Measurements from ENCODE around the gene CYP2F1.

CYP2F1 gene

DNA sequence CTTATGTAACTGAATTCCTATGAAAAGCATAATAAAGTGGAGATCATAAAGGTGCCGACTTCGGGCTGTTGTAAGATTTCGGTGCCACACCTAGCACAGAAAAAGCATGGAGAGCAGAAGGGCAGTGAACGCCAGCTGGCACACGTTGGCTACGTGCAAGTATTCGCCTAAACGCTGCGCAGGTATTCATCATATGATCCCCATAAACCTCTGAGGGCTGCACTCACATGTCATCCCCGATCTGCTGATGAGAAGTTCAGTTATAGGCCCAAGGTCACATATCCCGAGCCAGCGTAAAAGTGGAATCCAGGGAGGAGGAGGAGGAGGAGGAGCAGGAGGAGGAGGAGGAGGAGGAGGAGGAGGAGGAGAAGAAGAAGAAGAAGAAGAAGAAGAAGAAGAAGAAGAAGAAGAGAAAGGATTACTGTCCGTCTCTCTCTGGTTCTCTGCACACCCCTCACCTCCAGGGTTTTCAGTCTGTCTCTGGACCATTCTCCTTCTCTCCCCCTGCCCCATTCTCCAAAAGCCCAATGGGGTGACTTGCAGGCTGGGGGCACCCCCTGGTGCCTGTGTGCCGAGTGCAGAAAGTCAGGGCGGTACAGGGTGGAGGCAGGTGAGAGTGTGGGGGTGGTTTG lies 60.2 kb downstream of the CYP2F1 start:
- H3K4me3 ChIP-seq (ENCODE audit: low read depth, low read length), result no peak overlapping the region

DNA sequence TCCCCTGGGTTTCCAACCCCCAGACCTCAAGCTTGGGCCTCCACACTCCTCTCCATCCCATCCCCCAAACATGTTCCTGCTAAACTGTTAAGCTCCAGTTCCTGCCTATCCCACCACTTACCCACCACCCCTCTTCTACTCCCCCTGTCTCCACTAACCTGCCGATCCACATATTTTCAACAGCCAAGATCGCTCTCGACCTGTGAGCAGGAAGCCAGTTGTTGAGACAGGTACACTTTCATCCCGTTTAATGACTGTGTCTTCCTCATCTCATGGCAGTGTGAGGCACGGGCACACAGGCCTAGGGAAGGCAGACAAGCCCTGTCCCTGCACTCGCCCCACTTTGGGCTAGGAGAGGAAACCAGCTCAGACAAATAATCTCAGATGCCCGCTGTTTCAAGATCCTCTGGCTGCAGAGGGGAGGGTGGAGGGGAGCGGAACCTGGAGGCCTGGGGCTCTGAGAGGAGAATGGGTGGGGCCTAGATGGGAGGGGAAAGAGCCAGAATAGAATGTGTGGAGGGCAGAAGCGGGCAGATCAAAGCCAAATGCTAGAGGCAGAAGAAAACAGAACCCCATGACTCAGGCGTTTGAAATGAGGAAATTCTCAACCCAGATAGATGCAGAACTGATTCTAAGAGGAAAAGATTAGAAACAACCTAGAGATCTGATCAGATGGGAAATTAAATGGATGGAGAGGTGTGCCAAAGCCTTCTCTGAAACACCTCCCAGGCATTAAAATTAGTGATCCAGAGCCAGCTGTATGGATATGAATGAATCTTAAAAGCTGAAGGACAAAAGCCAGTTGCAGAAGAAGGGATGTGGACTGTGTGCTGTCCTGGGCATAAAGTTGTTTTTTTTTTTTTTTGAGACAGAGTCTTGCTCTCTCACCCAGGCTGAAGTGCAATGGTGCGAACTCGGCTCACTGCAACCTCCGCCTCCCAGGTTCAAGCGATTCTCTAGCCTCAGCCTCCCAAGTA lies 61.9 kb downstream of the CYP2F1 start:
- no peak overlapping the region for H3K4me3 ChIP-seq (ENCODE audit: low read depth, low read length)
